NCI-H82 treated with DMSO at 0.1 percent for 48 hours (cell line): ENCODE data around the gene B4GALT6.
"Not testable (repeated sequence)": the region's sequence is repeated elsewhere in the genome, so short reads cannot be mapped to it uniquely, and the experiment has no call there.

Experiments used
- DNase-seq: peaks from one replicate; lab custom pipeline; 2025; ENCODE audit not compliant: unreplicated experiment; lab: John Stamatoyannopoulos, UW

B4GALT6 gene, protein sequence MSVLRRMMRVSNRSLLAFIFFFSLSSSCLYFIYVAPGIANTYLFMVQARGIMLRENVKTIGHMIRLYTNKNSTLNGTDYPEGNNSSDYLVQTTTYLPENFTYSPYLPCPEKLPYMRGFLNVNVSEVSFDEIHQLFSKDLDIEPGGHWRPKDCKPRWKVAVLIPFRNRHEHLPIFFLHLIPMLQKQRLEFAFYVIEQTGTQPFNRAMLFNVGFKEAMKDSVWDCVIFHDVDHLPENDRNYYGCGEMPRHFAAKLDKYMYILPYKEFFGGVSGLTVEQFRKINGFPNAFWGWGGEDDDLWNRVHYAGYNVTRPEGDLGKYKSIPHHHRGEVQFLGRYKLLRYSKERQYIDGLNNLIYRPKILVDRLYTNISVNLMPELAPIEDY

DNA sequence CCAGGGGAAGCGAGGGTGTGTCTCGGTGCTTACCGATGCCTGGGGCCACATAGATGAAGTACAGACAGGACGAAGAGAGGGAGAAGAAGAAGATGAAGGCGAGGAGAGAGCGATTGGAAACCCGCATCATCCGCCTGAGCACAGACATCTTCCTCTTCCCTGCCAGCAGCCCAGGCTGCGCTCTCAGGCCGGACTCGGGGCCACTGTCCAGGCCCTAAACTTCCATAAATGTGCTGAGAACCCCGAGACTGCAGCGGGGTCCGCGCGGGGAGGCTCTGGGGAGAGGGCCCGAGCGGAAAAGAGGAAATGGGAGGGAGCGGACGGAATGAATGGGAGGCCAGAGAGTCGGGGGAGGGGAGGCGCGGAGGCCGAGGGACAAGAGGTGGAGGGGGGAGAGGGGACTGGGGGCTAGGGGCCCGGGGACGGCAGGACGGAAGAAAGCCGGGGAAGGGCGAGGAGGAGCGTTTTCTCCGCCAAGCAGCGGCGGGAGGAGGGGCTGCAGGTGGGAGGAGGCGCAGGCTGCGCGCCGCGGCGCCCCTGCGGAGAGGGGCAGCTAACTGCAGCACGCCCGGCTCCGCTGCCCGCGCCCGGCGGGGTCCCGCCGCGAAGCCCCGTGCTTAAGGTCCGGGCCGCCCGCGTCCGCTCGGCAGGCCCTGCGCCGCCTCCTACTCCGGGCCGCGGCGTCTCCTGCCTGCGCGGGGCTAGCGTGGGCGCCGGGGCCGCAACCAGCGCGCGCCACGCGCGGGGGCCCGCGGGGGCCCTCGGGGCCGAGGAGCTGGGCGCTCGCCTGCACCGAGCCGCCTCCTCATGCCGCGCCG, at the start of gene B4GALT6:
B4GALT6 (minus strand) TSS at position 303 of the 818 bp plus-strand sequence; CDS start at position 148, 155 bp downstream.
- peak; percentile 41 for DNase-seq

DNA sequence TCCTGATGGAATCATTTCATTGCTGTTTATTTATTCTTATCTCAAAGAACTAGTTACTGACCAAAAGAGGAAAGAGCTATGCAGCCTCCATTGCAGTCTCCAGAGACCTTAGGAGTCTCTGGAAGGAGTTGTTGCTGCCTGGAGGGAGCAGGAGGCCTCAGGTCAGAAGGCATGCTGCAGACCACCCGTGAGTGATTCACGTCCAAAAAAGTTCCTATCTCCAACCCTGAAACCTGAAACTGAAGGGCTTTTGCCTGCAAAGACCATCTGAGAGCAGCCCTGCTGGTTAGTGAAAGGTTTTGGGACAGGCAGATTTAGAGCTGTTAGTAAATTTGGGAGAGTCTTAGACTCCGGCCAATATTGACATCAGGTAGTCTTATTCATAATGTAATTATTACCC, 47.2 kb upstream of the B4GALT6 start:
- DNase-seq = no peak

DNA sequence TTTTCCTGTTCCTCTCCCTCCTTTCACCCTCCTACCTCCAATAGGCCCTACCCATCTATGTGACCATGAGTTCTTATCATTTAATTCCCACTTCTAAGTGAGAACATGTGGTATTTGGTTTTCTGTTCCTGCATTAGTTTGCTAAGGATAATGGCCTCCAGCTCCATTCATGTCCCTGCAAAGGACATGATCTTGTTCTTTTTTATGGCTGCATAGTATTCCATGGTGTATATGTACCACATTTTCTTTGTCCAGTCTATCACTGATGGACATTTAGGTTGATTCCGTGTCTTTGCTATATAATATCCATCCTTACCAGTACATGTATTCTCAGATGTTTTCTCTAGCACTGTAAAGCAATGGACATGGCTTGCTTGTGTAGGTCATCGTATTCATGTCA, 44.8 kb upstream of the B4GALT6 start:
- DNase-seq = not testable (repeated sequence)

DNA sequence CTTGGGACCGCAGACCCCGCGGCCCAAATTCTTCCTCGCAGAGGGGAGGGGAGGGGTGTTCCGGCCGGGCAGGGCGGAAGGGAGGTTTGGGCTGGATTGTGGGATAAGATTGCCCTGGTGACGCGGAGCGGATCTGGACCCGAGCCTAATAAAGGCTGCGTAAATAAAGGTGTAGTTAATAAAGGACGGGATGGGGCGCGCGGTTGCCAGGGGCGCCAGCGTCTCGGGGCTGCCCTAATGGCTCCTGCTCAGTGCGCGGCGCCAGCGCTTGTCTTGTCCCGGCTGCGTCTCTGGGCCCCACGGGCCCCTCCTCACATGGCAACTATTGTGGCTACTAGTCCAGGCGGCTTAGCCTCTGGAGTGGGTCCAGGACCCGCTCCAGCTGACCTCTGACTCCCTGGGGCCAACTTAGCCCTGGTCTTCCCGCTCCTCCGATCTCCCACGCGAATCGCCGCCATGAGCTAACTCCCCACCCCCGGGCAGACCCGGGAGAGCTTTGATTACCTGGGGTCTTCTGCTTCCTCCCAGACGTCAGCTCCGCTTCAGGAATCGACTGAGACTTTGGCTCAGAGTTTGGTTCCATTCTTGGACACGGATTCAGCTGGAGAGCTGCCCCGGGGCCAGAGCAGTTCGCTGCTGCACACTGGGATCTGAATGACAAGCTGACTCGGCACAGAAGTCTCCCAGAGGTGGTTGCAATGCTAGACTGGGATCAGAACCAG, 39.8 kb upstream of the B4GALT6 start:
- no peak for DNase-seq

DNA sequence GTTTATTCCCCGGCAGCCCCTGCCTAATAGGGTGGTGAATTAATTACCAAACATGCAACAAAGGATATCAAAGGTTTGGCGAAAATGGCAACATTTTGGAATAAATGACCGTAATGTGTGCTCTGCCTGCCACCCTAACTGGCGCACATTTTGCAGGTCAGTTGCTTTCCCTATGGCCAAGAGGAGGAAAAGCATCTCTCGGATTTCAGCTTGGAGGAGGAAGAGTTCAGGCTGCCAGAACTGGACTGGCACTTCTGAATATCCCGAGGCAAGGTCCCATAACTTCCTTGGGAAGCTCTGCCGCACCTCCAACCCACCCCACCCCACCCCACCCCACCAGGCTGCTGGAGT, 39.2 kb upstream of the B4GALT6 start:
- DNase-seq = no peak

DNA sequence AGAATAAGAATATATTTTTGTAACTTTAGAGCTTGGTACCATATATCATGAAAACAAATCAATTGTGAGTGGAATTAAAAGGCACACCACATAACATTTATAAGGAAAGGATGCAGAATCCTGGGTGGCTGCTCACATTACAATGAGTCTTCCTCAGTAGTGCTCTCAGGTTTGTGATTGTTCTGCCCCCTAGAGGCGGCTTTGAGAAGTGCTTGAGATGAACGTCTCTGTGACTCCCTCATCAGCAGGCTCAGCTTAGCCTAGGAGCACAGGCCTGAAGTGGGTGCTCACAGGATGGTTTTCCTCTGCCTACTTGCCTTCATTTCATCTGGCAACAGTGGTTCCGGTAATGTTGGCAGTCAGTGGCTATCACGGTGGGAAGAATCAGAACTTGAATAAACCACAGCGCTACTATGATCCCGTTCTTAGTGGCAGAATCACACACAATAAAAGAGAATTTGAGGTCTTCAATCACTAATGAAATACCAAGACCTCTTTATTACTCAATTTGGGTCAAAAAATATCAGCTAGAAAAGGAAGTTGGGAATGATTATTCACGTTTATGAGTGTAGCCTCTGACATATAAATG, 38.1 kb upstream of the B4GALT6 start:
- peak; percentile 54 for DNase-seq

DNA sequence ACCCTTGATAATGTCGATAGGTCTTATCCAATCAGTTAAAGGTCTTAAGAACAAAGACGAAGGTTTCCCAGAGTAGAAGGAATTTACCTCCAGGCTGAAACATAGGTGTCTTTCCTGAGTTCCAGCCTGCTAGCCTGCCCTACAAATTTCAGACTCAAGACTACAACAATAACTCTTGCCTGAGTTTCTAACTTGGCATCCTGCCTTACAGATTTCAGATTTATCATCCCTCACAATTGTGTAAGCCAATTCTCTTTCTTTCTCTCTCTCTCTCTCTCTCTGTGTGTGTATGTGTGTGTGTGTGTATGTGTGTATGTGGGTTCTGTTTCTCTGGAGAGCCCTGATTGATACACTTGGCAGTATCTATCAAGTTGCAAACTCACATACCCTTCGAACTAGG, 37.2 kb upstream of the B4GALT6 start:
- no peak for DNase-seq

DNA sequence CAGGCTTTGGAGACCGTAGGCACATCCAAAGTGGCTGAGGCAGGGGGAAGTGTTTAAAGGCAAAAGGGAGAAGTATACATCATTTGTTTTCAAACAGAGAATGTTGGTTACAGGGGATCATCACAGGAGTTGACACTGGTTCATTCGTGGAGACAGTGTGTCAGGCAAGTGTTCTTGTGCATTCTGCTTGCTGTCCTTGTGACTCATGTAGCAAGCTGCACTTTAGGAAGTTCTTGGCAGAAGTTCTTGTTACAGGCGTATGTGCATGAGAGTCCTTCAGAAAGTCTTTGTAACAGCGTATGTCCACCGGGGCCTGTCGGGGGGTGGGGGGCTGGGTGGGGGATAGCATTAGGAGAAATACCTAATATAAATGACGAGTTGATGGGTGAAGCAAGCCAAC, 36.5 kb upstream of the B4GALT6 start:
- no peak for DNase-seq

DNA sequence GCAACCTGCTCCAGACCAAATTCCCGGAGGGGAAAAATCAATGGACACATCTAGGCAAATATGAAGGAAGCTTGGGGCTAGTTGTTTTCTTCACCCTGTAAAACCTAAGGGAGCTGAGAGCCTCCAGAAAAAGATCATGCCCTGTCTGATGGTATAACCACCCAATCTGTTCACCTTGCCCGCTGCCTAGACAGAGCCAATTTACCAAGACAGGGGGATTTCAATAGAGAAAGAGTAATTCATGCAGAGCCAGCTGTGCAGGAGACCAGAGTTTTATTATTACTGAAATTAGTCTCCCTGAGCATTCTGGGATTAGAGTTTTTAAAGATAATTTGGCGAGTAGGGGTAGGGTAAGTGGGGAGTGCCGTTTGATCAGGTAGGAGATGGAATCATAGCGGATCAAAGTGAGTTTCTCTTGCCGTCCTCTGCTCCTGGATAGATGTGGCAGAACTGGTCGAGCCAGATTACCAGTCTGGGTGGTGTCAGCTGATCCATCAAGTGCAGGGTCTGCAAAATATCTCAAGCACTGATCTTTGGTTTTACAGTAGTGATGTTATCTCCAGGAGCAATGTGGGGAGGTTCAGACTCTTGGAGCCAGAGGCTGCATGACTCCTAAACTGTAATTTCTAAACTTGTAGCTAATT, 35.1 kb upstream of the B4GALT6 start:
- DNase-seq = no peak

DNA sequence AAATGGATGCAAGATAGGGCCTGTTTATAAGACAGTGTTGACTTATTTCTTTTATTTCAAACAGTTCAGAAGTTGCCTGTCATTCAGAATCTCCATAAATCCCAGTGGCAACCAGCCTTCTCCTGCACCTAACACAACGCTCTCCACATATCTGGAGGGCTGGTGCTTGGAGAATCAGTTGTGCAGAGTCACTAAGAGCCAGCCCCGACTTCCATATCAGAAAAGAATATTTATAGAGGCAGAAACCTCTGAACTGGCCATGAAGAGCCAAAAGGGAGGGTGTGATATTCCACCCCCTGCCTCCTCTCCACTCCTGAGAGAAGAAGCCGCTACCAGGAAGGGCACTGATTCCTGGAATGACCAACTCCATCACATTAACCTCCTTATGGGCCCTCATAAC, 34.0 kb upstream of the B4GALT6 start:
- DNase-seq = no peak

DNA sequence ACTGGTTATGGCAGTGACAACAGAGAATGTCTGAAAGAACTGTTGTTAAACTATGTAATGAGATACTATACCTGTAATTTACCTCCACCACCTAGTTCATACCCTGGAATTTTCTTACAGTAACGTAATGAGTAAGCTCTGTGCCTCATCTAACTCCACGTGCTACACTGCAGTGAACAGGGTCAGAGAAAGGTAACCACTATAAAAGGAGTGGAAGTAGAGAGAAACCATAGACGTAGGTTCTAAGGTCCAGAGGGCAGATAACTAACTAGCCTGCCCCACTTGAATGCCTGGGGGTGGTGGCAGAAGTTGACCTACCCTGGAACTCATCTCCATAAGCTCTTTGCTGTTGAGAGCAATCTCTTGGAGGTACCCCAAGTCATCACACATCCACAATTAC, 32.0 kb upstream of the B4GALT6 start:
- no peak for DNase-seq

DNA sequence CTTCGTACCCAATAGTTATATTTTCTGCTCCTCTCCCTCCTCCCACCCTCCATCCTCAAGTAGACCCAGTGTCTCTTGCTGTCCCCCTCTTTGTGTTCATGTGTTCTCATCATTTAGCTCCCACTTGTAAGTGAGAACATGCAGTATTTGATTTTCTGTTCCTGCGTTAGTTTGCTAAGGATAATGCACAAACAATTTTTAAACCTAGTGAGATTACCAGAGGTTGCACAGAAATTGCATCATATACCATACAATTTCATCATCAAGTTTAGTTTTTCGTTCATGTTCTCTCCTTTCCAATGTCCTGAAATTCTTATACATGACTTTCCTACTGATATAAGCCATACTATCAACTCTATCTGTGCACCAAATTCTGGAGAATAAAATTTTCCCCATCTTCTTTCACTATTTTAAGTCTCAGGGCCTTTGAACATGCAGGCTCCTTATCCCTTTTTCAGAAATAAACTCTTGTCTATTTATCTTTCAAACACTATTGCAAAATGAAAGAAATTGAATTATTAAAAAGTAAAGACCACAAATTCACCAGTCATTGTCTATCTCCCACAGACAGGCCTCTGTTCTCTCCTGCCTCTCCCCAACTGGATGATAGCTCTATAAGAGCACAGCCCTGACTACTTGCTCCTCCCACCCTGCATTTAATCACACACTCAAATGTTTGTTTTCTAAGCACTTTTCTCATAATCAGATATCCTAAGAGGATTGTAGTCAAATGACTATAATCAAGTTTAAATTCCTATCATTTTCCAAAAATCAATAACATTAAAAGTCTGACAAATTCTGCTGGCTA, 27.2 kb upstream of the B4GALT6 start:
- no peak for DNase-seq

DNA sequence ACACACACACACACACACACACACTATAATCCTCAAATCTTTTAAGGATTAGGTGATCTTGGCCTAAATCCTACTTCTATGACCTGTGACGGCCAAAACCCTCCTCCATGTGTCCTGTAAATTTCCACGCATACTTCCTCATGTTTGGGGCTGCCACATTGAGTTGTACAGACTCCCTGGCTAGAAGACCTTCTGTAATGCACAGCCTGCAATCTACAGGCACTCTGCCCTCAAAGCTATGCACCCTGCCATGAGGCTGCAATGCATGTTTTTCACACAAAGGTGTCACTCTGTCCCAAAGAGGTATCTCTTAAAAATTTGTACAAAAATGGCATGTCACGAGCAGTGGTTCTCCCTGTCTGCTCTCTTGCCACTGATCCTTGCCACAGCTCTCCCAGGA, 26.4 kb upstream of the B4GALT6 start:
- DNase-seq = no peak

DNA sequence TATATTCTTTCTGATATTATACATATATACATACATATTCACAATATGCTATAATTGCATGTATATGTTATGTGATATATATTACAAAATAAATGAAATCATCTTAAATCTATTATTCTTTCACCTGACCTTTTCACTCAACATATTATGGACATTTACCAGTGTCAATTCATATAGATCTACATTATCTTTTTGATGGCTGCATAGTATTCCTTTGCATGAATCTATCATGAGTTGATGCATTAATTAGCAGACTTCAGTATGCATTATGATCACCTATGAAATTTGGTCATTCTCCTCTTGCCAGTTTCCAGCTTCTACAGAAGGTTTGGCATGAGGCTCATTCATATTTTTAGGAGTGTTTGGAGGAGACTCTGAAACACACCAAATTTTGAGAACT, 23.4 kb upstream of the B4GALT6 start:
- no peak for DNase-seq

DNA sequence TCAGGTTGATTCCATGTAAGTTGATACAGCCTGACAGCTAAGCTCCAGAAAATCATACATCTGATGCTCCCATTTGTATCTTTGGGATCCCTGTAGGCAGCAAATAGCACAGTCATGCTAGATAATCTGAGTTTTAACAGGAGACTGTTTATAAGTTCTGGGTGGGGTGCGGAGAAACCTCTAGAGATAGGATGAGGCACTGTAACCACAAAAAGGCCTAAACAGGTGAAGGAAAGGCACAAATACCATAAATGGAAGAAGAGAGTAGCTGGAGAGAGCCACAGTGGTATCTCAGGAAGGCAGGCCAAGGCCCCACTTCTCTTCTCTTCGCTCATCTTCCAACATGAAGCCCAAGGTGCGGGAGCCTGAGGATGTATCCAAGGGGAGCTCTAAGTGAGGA, 18.1 kb upstream of the B4GALT6 start:
- no peak for DNase-seq

DNA sequence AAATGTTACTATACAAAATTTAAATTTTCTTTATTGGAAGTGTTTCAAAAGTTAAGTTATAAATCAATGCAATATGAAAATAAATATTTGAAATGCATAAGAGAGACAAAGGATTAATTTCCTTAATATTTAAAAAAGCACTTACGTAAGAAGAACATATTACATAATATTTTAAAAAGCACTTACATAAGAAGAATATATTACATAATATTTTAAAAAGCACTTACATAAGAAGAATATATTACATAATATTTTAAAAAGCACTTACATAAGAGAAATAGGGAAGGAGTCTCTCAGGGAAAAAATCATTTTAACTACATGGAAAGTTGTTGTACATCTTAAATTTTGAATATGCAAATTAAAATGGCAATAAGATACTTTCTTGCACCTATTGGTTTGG, 17.4 kb upstream of the B4GALT6 start:
- no peak for DNase-seq

DNA sequence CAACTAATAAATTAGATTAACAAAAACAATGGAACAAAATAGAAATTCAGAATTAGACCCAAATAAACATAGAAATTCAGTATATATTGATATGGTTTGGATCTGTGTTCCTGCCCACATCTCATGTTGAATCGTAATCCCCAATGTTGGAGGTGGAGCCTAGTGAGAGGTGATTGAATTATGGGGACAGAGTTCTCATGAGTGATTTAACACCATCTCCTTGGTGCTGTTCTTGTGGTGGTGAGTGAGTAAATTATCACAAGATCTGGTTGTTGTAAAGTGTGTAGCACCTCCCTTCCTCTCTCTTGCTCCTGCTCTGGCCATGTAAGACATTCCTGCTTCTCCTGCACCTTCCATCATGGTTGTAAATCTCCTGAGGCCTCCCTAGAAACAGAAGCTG, 16.6 kb upstream of the B4GALT6 start:
- no peak for DNase-seq

DNA sequence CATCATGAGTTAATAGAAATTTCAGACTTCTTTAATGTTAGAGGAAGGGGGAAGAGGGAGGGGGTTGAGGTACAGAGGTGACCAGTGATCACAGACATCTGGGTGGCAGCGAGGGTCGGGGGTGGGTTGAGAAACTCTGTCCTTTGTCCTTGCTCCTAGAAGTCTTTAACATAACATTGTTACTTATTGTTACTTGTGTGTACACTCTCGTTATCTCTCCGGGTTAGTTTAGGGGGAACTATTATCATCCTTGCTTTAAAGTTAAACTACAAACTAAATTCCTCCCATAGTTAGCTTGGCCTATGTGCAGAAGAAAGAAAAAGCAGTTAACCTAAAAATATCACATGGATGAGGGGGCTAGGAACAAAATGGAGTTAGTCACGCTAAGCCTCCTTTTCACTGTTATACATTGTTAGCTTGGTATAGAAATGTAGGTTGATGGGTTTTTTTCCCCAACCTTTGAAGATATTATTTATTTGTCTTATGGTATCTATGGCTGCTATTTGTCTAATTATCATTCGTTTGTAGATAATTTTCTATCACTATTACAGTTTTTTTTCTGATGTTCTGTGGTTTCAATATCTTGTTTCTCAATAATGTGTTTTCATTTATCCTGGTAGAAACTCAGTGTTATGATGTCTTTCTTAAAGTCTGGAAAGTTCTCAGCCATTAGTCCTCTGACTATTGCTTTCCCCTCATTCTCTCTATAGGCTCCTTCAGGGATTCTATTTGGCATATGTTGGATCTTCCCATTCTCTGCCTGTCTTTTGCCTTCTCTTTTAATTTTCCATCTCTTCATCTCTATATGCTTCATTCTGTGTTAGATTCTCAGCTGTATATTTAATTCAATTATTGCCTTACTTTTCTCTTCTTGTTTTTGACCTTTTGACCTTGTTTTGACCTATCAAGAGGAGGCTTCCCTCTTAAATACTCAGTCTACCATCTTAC, 13.2 kb upstream of the B4GALT6 start:
- no peak for DNase-seq

DNA sequence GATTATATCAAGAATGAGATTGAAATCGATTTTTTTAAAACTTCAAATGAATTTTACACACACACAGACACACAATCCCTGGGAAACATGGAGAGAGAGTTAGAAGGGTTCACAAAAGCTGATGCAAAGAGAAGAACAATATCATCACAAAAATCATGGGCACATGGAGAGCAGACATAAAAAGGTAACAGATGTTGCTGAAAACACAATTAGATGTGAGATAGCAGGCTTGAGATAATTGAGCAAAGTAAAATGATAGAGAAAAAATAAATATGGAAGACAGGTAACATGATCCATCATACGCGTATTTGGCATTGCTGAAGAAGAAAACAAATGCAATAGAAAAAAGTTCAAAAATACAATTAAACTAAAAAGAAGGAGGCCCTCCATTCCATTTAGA, 11.6 kb upstream of the B4GALT6 start:
- DNase-seq = no peak
